Measurements from ENCODE around the gene MCM9. TPM values are rescaled to one million over a fixed set of nuclear protein-coding genes. Genes with fewer than 3 reads are reported as not detected.

The MCM9 gene
- total RNA-seq, 1 experiment from 2014 or later = 18.6 TPM

- Histone ChIP-seq H3K4me2 (ENCODE audit: insufficient read depth, insufficient read length, low read length) (no peak overlapping the region), H3K9me3 (ENCODE audit: control insufficient read depth, low read depth, low read length) (no peaks in the 10 kb centered on the region), H4K5ac (ENCODE audit: insufficient read length, low read depth, low read length) (no peak overlapping the region), H3K4me1 (ENCODE audit: insufficient read depth, low read length) (no peaks in the 10 kb centered on the region; the same call in 1 of the 2 replicates), H2BK5ac (ENCODE audit: insufficient read length, low read length) (no peak overlapping the region), H2AFZ (ENCODE audit: low read length) (no peak overlapping the region), H4K20me1 (ENCODE audit: control insufficient read depth, insufficient read depth, insufficient read length) (no peaks in the 10 kb centered on the region), H2BK12ac (ENCODE audit: insufficient read length, low read depth, low read length) (no peak overlapping the region), H2BK120ac (ENCODE audit: low read depth, low read length, poor library complexity, severe bottlenecking) (no peak overlapping the region), H3K27me3 (ENCODE audit: insufficient read depth, low read length) (no peaks in the 10 kb centered on the region), H4K91ac (ENCODE audit: insufficient read length, low read depth, low read length) (no peak overlapping the region), H2BK20ac (ENCODE audit: low read depth, low read length, poor library complexity, severe bottlenecking) (no peak overlapping the region), H3K14ac (ENCODE audit: insufficient read depth, low read length) (no peak overlapping the region), H4K8ac (replicated peaks; ENCODE audit: insufficient read length, low read depth, low read length) (no peak overlapping the region), H3K79me2 (ENCODE audit: insufficient read depth, low read length) (no peaks in the 10 kb centered on the region; the same call in 1 of the 2 replicates), H3K27ac (ENCODE audit: insufficient read length, low read depth, low read length) (no peak overlapping the region), H3K79me1 (ENCODE audit: insufficient read depth, low read depth, low read length, poor library complexity, severe bottlenecking) (no peaks in the 10 kb centered on the region), H3K18ac (ENCODE audit: insufficient read length, low read depth, low read length) (no peak overlapping the region), H2AK5ac (ENCODE audit: insufficient read length, low read length) (no peak overlapping the region), H3T11ph (ENCODE audit: low read length) (no peak overlapping the region), H3K23ac (ENCODE audit: insufficient read length, low read depth, low read length) (no peak overlapping the region), H3K56ac (ENCODE audit: insufficient read length, low read depth, low read length) (no peak overlapping the region), H2BK15ac (ENCODE audit: low read depth, low read length) (no peak overlapping the region), H3K23me2 (ENCODE audit: insufficient read length, low read depth, low read length, poor library complexity, severe bottlenecking) (no peaks in the 10 kb centered on the region), H3K4ac (ENCODE audit: low read depth, low read length) (no peak overlapping the region), H3K9ac (ENCODE audit: extremely low read depth, insufficient read length, low read length) (no peak overlapping the region)
- Mint-ChIP-seq H3K9me3 (no peaks in the 10 kb centered on the region), H3K36me3 (ENCODE audit: insufficient read depth in 1 of 3, low read depth in 3 of 3) (no peaks in the 10 kb centered on the region), H3K4me3 (no peak overlapping the region), H3K27me3 (ENCODE audit: low read depth) (no peaks in the 10 kb centered on the region), H3K27ac (no peak overlapping the region), H3K4me1 (peaks cover 7 to 10% of the 10 kb centered on the region in 2 experiments; a peak in 3 of 4 replicates)
- no CpG with 5 or more reads among the region's 5 CpGs for WGBS (ENCODE audit: extremely low coverage, insufficient read length, low lambda C conversion rate)
- TF ChIP-seq CTCF (conservative IDR thresholded peaks at IDR 0.05) = no peak
- DNase-seq = no peak
Observed at GRCh38 chr6:118784641-118785164, 150.3 kb downstream of the MCM9 start.

All from H9 (cell line).